ENCODE data around the gene IRX5.

The IRX5 gene

GRCh38 chr16:54923988-54924387 is 6.7 kb upstream of the IRX5 start:
- no peak overlapping the region for H3K4me3 ChIP-seq
- peak in 1 of 2 experiments; percentile 27 for DNase-seq (ENCODE audit: low spot score in 2 of 2)
- no peaks in the 10 kb centered on the region for H3K27me3 ChIP-seq (ENCODE audit: low read depth)
- peaks cover 15% of the 10 kb centered on the region for H3K4me1 ChIP-seq
- in situ Hi-C loops (cut with MboI; ENCODE audit: low sequenced_read_pairs) = no loop called here
- H3K9me3 ChIP-seq = no peaks in the 10 kb centered on the region
- H3K36me3 ChIP-seq (replicated peaks) = peaks cover 10% of the 10 kb centered on the region

GRCh38 chr16:54926166-54926838 is 4.4 kb upstream of the IRX5 start:
- Histone ChIP-seq H3K4me1 (peaks cover 15% of the 10 kb centered on the region), H3K4me3 (peak overlapping the region; percentile 66), H3K27me3 (ENCODE audit: low read depth) (no peaks in the 10 kb centered on the region), H3K9me3 (no peaks in the 10 kb centered on the region), H3K36me3 (replicated peaks) (peaks cover 5% of the 10 kb centered on the region)
- in situ Hi-C loops (cut with MboI; ENCODE audit: low sequenced_read_pairs) = loop anchor here (25.0 kb wide), 1 partner anchor 1164 kb away; no protein-coding TSS in a partner anchor
- peak in 1 of 2 experiments; percentile 3 for DNase-seq (ENCODE audit: low spot score in 2 of 2)

DNA sequence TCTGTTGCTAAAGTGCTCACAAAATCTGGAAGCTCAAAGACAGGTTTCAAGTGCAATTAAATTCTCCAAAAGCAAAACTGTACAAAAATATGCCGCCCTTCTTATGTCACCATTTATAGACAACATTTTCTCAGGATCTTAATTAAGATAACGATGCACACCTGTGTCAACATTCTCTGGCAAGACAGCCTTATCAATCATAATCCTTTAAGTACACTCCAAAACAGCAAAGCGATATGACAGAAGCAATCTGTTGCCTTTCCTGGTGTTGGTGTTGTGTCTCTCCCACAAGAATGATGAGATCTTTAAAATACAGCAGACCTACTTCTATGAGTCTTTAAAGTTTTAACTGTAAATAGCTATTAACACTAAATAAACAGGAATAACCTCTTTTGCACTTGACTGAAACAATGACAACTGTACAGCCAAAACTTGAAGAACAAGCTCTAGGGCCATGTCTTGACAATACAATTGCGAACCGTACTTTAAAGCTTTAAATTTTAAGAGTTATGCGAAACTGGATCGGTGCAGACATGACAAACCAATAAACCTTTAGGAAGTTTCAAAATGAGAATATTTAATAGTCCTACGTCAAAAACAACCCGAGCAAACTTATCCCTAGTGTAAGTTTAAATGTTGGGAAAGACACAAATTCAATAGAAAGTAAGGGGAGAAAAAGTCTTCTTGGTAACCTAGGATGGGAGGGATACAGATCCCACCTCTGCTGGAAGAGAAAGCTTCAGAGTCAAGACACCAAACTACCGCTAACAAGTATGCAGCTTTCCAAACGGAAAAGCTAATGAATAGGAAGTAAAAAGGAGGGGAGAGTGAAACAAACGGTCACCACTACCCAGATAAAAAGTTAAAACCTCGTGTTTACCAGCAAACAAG is 3.3 kb upstream of the IRX5 start:
- in situ Hi-C loops (cut with MboI; ENCODE audit: low sequenced_read_pairs) = loop anchor here (25.0 kb wide), 1 partner anchor 1165 kb away; no protein-coding TSS in a partner anchor
- H3K36me3 ChIP-seq (replicated peaks) = no peaks in the 10 kb centered on the region; the same call in 1 of the 2 replicates
- peaks cover 15% of the 10 kb centered on the region for H3K4me1 ChIP-seq
- no peaks in the 10 kb centered on the region for H3K27me3 ChIP-seq (ENCODE audit: low read depth)
- peak in 1 of 2 experiments; percentile 19 for DNase-seq (ENCODE audit: low spot score in 2 of 2)
- peak overlapping the region; percentile 66 for H3K4me3 ChIP-seq
- no peaks in the 10 kb centered on the region for H3K9me3 ChIP-seq

- peaks cover 3% of the 10 kb centered on the region; the same call in 1 of the 2 replicates for H3K36me3 ChIP-seq (replicated peaks)
- H3K4me1 ChIP-seq = peaks cover 15% of the 10 kb centered on the region
- H3K9me3 ChIP-seq = no peaks in the 10 kb centered on the region
- in situ Hi-C loops (cut with MboI; ENCODE audit: low sequenced_read_pairs) = loop anchor here (25.0 kb wide), 1 partner anchor 1166 kb away; no protein-coding TSS in a partner anchor
- peak overlapping the region; percentile 66 for H3K4me3 ChIP-seq
- peak; percentile 55 to 59 for DNase-seq (ENCODE audit: low spot score in 2 of 2)
- H3K27me3 ChIP-seq (ENCODE audit: low read depth) = no peaks in the 10 kb centered on the region
These were observed 2.7 kb upstream of the IRX5 start for GRCh38 chr16:54928016-54928356.

DNA sequence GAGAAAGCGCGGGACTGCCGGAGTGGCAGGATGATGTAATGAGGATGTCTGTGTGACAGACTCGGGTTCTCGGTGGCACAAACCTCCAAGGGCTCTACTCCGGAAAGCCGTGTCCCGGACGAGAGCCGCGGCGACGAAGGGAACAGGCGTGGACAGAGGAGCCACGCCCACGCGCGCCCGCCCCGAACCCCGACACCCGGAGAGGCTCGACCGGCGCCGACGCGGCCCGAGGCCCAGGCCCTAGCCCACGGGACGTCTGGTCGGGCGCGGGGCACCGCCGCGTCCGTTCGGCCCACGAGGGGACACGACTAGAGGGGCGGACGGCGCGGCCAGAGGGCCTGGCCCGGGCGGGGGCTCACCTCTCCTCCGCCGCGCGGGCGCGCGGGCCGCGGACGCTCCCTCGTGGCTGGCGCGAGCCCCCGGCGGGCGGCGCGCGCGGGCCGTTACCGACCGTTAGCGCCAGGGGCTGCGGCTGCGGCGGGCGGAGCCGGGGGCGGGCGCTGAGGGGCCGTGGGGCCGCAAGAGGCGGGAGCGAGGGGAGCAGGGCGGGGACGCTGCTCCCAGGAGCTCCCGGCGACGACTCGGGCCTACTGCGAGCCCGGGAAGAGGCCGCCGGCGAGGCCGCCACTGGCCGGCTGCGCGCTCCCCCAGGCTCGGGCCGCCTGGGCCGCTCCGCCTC is 2.1 kb upstream of the IRX5 start:
- peaks cover 15% of the 10 kb centered on the region for H3K4me1 ChIP-seq
- no peaks in the 10 kb centered on the region for H3K9me3 ChIP-seq
- DNase-seq (ENCODE audit: low spot score in 2 of 2) = peak; percentile 39 to 71
- no peaks in the 10 kb centered on the region for H3K27me3 ChIP-seq (ENCODE audit: low read depth)
- peak overlapping the region; percentile 66 for H3K4me3 ChIP-seq
- H3K36me3 ChIP-seq (replicated peaks) = peaks cover 6% of the 10 kb centered on the region
- in situ Hi-C loops (cut with MboI; ENCODE audit: low sequenced_read_pairs) = loop anchor here (25.0 kb wide), 1 partner anchor 1166 kb away; no protein-coding TSS in a partner anchor

DNA sequence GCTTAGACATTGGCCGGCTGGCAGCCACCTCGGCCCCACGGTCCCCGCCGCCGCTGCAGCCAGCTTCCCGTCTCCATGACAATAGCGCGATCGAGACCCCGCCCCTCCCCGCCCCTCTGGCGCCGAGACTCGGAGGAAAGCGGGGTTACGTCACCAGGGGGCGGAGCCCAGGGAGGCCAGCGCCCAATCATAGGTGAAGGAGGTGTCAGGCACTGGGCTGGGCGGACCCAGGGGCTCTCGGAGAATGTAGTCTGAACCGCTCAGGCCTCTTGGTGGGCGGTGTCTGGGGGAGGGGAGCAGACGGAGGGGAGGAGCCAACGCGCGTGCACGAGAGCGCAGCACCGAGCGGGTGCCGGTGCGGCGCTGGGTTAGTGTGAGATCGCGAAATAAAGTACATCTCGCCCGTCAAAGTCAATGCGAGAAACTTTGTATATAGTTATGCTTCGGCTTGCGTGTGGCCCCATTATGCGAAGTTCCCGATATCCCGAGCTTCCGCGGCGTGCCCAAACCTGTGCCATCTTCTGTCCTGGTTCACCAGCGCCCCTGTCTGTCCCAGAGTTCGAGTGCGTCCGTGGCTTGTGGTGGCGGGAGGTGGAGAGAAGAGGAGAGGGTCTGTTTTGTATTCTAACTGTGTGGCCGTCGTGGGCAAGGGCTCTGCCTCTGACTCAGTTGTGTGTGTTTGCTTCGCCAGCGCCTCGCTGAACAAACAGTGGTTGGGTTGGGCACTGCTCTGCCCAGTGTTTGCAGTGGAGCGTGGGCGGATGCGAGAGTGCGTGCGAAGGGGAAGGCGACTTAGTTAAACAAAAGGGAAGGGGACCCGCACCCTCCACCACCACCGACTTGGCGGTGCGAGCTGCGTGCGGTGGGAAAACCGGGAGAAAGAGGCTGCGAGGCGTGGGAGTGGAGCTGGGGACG is 1.3 kb upstream of the IRX5 start:
- Histone ChIP-seq H3K36me3 (replicated peaks) (peaks cover 12% of the 10 kb centered on the region), H3K9me3 (no peaks in the 10 kb centered on the region), H3K4me3 (peak overlapping the region; percentile 66), H3K4me1 (peaks cover 12% of the 10 kb centered on the region), H3K27me3 (ENCODE audit: low read depth) (no peaks in the 10 kb centered on the region)
- in situ Hi-C loops (cut with MboI; ENCODE audit: low sequenced_read_pairs) = loop anchor here (10.0 to 25.0 kb wide), 2 partner anchors 645 to 1167 kb away; partner anchors contain the start of gene IRX3
- peak; percentile 95 to 100 for DNase-seq (ENCODE audit: low spot score in 2 of 2)

- H3K9me3 ChIP-seq = no peaks in the 10 kb centered on the region
- H3K4me1 ChIP-seq = peaks cover 10% of the 10 kb centered on the region
- no peak for DNase-seq (ENCODE audit: low spot score in 2 of 2)
- peaks cover 19% of the 10 kb centered on the region for H3K36me3 ChIP-seq (replicated peaks)
- peak overlapping the region; percentile 66 for H3K4me3 ChIP-seq
- in situ Hi-C loops (cut with MboI; ENCODE audit: low sequenced_read_pairs) = loop anchor here (10.0 to 25.0 kb wide), 2 partner anchors 646 to 1168 kb away; partner anchors contain the start of gene IRX3
- no peaks in the 10 kb centered on the region for H3K27me3 ChIP-seq (ENCODE audit: low read depth)
These were observed 129 bp downstream of the IRX5 start for GRCh38 chr16:54930869-54931119.

GRCh38 chr16:54931120-54932014 is 702 bp downstream of the IRX5 start:
- Histone ChIP-seq H3K4me3 (peak overlapping the region; percentile 66), H3K27me3 (ENCODE audit: low read depth) (no peaks in the 10 kb centered on the region), H3K9me3 (no peaks in the 10 kb centered on the region), H3K4me1 (peaks cover 7% of the 10 kb centered on the region), H3K36me3 (replicated peaks) (peaks cover 19% of the 10 kb centered on the region)
- in situ Hi-C loops (cut with MboI; ENCODE audit: low sequenced_read_pairs) = loop anchor here (10.0 to 25.0 kb wide), 2 partner anchors 647 to 1169 kb away; partner anchors contain the start of gene IRX3
- DNase-seq (ENCODE audit: low spot score in 2 of 2) = peak in 1 of 2 experiments; percentile 49

- DNase-seq (ENCODE audit: low spot score in 2 of 2) = peak in 1 of 2 experiments; percentile 47
- Histone ChIP-seq H3K36me3 (replicated peaks) (peaks cover 19% of the 10 kb centered on the region), H3K4me1 (no peaks in the 10 kb centered on the region), H3K27me3 (ENCODE audit: low read depth) (no peaks in the 10 kb centered on the region), H3K9me3 (no peaks in the 10 kb centered on the region), H3K4me3 (peak overlapping the region; percentile 66)
- in situ Hi-C loops (cut with MboI; ENCODE audit: low sequenced_read_pairs) = loop anchor here (10.0 to 25.0 kb wide), 2 partner anchors 647 to 1170 kb away; partner anchors contain the start of gene IRX3
These were observed 1.5 kb downstream of the IRX5 start for GRCh38 chr16:54932021-54932660.

- Histone ChIP-seq H3K9me3 (no peaks in the 10 kb centered on the region), H3K4me1 (no peaks in the 10 kb centered on the region), H3K27me3 (ENCODE audit: low read depth) (no peaks in the 10 kb centered on the region), H3K4me3 (peak overlapping the region; percentile 66), H3K36me3 (replicated peaks) (peaks cover 19% of the 10 kb centered on the region)
- DNase-seq (ENCODE audit: low spot score in 2 of 2) = no peak
- in situ Hi-C loops (cut with MboI; ENCODE audit: low sequenced_read_pairs) = loop anchor here (10.0 to 25.0 kb wide), 2 partner anchors 648 to 1170 kb away; partner anchors contain the start of gene IRX3
These were observed 2.1 kb downstream of the IRX5 start for GRCh38 chr16:54932737-54933254.

GRCh38 chr16:54933281-54934011 is 2.8 kb downstream of the IRX5 start:
- H3K36me3 ChIP-seq (replicated peaks) = peaks cover 19% of the 10 kb centered on the region
- no peaks in the 10 kb centered on the region for H3K27me3 ChIP-seq (ENCODE audit: low read depth)
- no peak overlapping the region for H3K4me3 ChIP-seq
- no peaks in the 10 kb centered on the region for H3K4me1 ChIP-seq
- no peak for DNase-seq (ENCODE audit: low spot score in 2 of 2)
- in situ Hi-C loops (cut with MboI; ENCODE audit: low sequenced_read_pairs) = loop anchor here (10.0 to 25.0 kb wide), 2 partner anchors 649 to 1171 kb away; partner anchors contain the start of gene IRX3
- H3K9me3 ChIP-seq = no peaks in the 10 kb centered on the region

Measured in HAP-1 (cell line).